ENCODE data around the gene PLXNA3. TPM values are rescaled to one million over a fixed set of nuclear protein-coding genes. Genes with fewer than 3 reads are reported as not detected.

The PLXNA3 gene
- total and polyA plus RNA-seq, 8 donors = 2.3 to 296 (median 13.9) TPM

GRCh38 chrX:154513716-154514115 lies 55.6 kb downstream of the PLXNA3 start:
- 85 to 100% (median 89%) methylated on average over 2 of the region's 2 CpGs for WGBS, 5 donors
- no peak overlapping the region for H3K4me3 ChIP-seq
- peaks cover 0 to 26% (median 16%) of the 10 kb centered on the region in 4 donors for H3K36me3 ChIP-seq
- intact Hi-C loops (cut with DNase I; ENCODE audit: low total_unique reads) = no loop called here
- peaks cover 0 to 15% (median 5%) of the 10 kb centered on the region in 4 donors for H3K9me3 ChIP-seq
- H3K27me3 ChIP-seq = peaks cover 0 to 3% (median 0%) of the 10 kb centered on the region in 3 donors
- peaks cover 7 to 27% (median 16%) of the 10 kb centered on the region in 4 donors for H3K4me1 ChIP-seq
- no peak for DNase-seq
- H3K27ac ChIP-seq = no peak overlapping the region
- TF ChIP-seq, protein P1, sequence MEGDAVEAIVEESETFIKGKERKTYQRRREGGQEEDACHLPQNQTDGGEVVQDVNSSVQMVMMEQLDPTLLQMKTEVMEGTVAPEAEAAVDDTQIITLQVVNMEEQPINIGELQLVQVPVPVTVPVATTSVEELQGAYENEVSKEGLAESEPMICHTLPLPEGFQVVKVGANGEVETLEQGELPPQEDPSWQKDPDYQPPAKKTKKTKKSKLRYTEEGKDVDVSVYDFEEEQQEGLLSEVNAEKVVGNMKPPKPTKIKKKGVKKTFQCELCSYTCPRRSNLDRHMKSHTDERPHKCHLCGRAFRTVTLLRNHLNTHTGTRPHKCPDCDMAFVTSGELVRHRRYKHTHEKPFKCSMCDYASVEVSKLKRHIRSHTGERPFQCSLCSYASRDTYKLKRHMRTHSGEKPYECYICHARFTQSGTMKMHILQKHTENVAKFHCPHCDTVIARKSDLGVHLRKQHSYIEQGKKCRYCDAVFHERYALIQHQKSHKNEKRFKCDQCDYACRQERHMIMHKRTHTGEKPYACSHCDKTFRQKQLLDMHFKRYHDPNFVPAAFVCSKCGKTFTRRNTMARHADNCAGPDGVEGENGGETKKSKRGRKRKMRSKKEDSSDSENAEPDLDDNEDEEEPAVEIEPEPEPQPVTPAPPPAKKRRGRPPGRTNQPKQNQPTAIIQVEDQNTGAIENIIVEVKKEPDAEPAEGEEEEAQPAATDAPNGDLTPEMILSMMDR (IDR thresholded peaks at IDR 0.05) = no peak
- no peak for TF ChIP-seq POLR2A (IDR thresholded peaks at IDR 0.05)
- no peak for TF ChIP-seq POLR2AphosphoS5 (IDR thresholded peaks at IDR 0.05)
- no peak for TF ChIP-seq EP300 (IDR thresholded peaks at IDR 0.05)

- Histone ChIP-seq H3K4me3 (peak overlapping the region; percentile 57 to 63 (median 62)), H3K4me1 (peaks cover 7 to 27% (median 16%) of the 10 kb centered on the region in 4 donors), H3K27me3 (peaks cover 0 to 3% (median 0%) of the 10 kb centered on the region in 3 donors), H3K9me3 (no peaks in the 10 kb centered on the region), H3K27ac (peak overlapping the region; percentile 77 to 97 (median 92)), H3K36me3 (peaks cover 0 to 13% (median 8%) of the 10 kb centered on the region in 4 donors)
- peak; percentile 35 to 77 for DNase-seq
- TF ChIP-seq, protein P1 (IDR thresholded peaks at IDR 0.05) = no peak
- TF ChIP-seq POLR2A (IDR thresholded peaks at IDR 0.05) (no peak), POLR2AphosphoS5 (IDR thresholded peaks at IDR 0.05) (no peak), EP300 (IDR thresholded peaks at IDR 0.05) (no peak)
- WGBS, 5 donors = 11 to 43% (median 24%) methylated on average over 26 to 34 of the region's 34 CpGs
- intact Hi-C loops (cut with DNase I; ENCODE audit: low total_unique reads) = no loop called here
These were observed 57.2 kb downstream of the PLXNA3 start for GRCh38 chrX:154515090-154515965.

DNA sequence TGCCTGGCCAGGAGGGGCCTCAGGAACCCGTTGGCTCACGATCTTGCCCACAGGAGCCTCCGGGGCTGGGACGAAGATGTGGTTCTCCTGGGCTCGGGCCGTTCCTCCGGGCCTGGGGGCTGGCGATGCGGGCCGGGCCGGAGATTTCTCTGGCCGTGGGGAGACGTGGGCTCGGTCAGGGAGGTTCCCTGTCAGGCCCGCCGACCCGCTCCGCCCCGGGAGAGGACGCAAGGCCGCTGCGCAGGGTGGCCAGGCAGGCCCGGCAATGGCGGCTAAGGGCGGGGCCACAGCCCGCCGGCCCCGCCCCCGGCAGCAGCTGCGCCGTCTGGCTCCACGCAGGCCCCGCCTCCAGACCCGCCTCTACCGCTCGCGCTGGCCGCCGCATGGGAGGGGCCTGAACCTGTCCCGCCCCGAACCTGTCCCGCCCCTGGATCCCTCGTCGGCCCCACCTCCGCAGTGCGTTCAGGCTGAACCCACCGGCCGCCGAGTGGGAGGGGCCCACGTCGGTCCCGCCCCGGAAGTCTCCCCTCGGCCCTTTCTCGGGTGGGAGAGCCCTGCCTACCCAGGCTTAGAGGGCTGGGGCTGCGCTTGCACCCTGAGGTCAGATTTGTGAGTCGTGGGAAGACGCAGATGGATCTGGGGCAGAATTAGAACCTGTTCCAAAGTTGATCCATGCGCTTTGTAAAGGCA lies 58.0 kb downstream of the PLXNA3 start, which contains the start of gene FAM3A:
Gene FAM3A, minus strand, starts transcription at position 267 of the 690 bp plus-strand sequence. CDS start 460 bp downstream, outside the sequence.
- TF ChIP-seq POLR2A (IDR thresholded peaks at IDR 0.05) = peak in 2 of 4 donors; percentile 30 to 41
- TF ChIP-seq POLR2AphosphoS5 (IDR thresholded peaks at IDR 0.05) = peak; percentile 72 to 84 (median 75)
- TF ChIP-seq, protein P1 (IDR thresholded peaks at IDR 0.05) = no peak
- TF ChIP-seq EP300 (IDR thresholded peaks at IDR 0.05) = no peak
- peak; percentile 93 to 97 for DNase-seq
- Histone ChIP-seq H3K27ac (peak within 1 kb of the TSS; percentile 86 to 97 (median 92)), H3K9me3 (no peaks in the 10 kb centered on the region), H3K27me3 (peaks cover 0 to 3% (median 0%) of the 10 kb centered on the region in 3 donors), H3K36me3 (peaks cover 0 to 7% (median 6%) of the 10 kb centered on the region in 4 donors), H3K4me1 (peaks cover 7 to 27% (median 16%) of the 10 kb centered on the region in 4 donors), H3K4me3 (peak within 1 kb of the TSS; percentile 57 to 63 (median 62))
- 0 to 45% (median 20%) methylated on average over 22 to 53 of the region's 59 CpGs; no CpG with 5 or more reads in 1 of the 5 donors for WGBS, 5 donors
- intact Hi-C loops (cut with DNase I; ENCODE audit: low total_unique reads) = no loop called here

GRCh38 chrX:154516656-154517100 lies 58.6 kb downstream of the PLXNA3 start:
- TF ChIP-seq POLR2A (IDR thresholded peaks at IDR 0.05) (no peak), EP300 (IDR thresholded peaks at IDR 0.05) (no peak), POLR2AphosphoS5 (IDR thresholded peaks at IDR 0.05) (no peak)
- TF ChIP-seq, protein P1 (IDR thresholded peaks at IDR 0.05) = no peak
- WGBS, 5 donors = 4 to 38% (median 11%) methylated on average over 9 to 19 of the region's 19 CpGs
- Histone ChIP-seq H3K27ac (peak overlapping the region; percentile 86 to 97 (median 92)), H3K36me3 (peaks cover 0 to 2% (median 1%) of the 10 kb centered on the region in 4 donors), H3K27me3 (peaks cover 0 to 3% (median 0%) of the 10 kb centered on the region in 3 donors), H3K4me1 (peaks cover 7 to 27% (median 16%) of the 10 kb centered on the region in 4 donors), H3K9me3 (no peaks in the 10 kb centered on the region), H3K4me3 (peak overlapping the region; percentile 57 to 63 (median 62))
- peak in 1 of 2 donors; percentile 83 for DNase-seq
- intact Hi-C loops (cut with DNase I; ENCODE audit: low total_unique reads) = no loop called here
